Mesendoderm (in vitro differentiated cells): ENCODE data around the gene KHK.

Source experiments
- DNase-seq: peaks from one replicate; pipeline ENCODE4 v3.0.0; 2013
- H2AK5ac ChIP-seq: 2 replicates; pipeline ENCODE4 v1.6.1; 2013; ENCODE audit warnings: low read length, inconsistent platforms
- H2BK120ac ChIP-seq: 2 replicates; pipeline ENCODE4 v1.6.1; 2013; ENCODE audit warnings: low read depth, mild to moderate bottlenecking, low read length, moderate library complexity, mixed read lengths
- H2BK15ac ChIP-seq: replicated peaks from 2 replicates; pipeline ENCODE4 v1.6.1; 2013; ENCODE audit warnings: low read depth, mild to moderate bottlenecking, moderate library complexity
- H2BK5ac ChIP-seq: 2 replicates; pipeline ENCODE4 v1.6.1; 2013; ENCODE audit warnings: low read length, inconsistent platforms
- H3K18ac ChIP-seq: 2 replicates; pipeline ENCODE4 v1.6.1; 2013; ENCODE audit warnings: mild to moderate bottlenecking, low read length, mixed read lengths
- H3K23ac ChIP-seq: one replicate; pipeline ENCODE4 v1.6.1; 2013; ENCODE audit warnings: low read length
- H3K27ac ChIP-seq: 2 replicates; pipeline ENCODE4 v1.5.1; 2013; ENCODE audit warnings: low read depth, mild to moderate bottlenecking, inconsistent platforms, low read length, moderate library complexity
- H3K27me3 ChIP-seq: 2 replicates; pipeline ENCODE4 v1.6.1; 2013; ENCODE audit warnings: low read length, control low read depth, mild to moderate bottlenecking, inconsistent platforms; ENCODE audit not compliant: insufficient read depth, poor library complexity
- H3K36me3 ChIP-seq: 2 replicates; pipeline ENCODE4 v1.6.1; 2013; ENCODE audit warnings: low read length, inconsistent platforms; ENCODE audit not compliant: control insufficient read depth, insufficient read depth
- H3K4ac ChIP-seq: one replicate; pipeline ENCODE4 v1.6.1; 2013; ENCODE audit warnings: low read depth, mild to moderate bottlenecking, low read length, moderate library complexity
- H3K4me1 ChIP-seq: 2 replicates; pipeline ENCODE4 v1.6.1; 2013; ENCODE audit warnings: low read depth, low read length, inconsistent platforms; ENCODE audit not compliant: control insufficient read depth
- H3K4me2 ChIP-seq: 2 replicates; pipeline ENCODE4 v1.6.1; 2013; ENCODE audit warnings: low read length
- H3K4me3 ChIP-seq: 2 replicates; pipeline ENCODE4 v1.5.1; 2013; ENCODE audit warnings: mild to moderate bottlenecking, low read length
- H3K56ac ChIP-seq: one replicate; pipeline ENCODE4 v1.6.1; 2013; ENCODE audit warnings: low read length
- H3K79me1 ChIP-seq: 2 replicates; pipeline ENCODE4 v1.6.1; 2013; ENCODE audit warnings: low read length, inconsistent platforms
- H3K79me2 ChIP-seq: 2 replicates; pipeline ENCODE4 v1.6.1; 2013; ENCODE audit warnings: mild to moderate bottlenecking, low read length; ENCODE audit not compliant: control insufficient read depth, insufficient read depth
- H3K9ac ChIP-seq: 2 replicates; pipeline ENCODE4 v1.6.1; 2013; ENCODE audit warnings: low read length, inconsistent platforms
- H4K5ac ChIP-seq: one replicate; pipeline ENCODE4 v1.6.1; 2013; ENCODE audit warnings: low read length
- H4K8ac ChIP-seq: one replicate; pipeline ENCODE4 v1.6.1; 2013; ENCODE audit warnings: low read depth, mild to moderate bottlenecking, control low read depth, low read length, moderate library complexity
- WGBS: extraction: QIAGEN DNeasy Blood & Tissue Kit; methylation state at CpG from one replicate; pipeline ENCODE4 v1.1.7; 2013; ENCODE audit warnings: low lambda C conversion rate, missing lambda C conversion rate; ENCODE audit not compliant: insufficient coverage; ENCODE audit errors: extremely low coverage; 5-methylcytosine and 5-hydroxymethylcytosine counted together

KHK gene

DNA sequence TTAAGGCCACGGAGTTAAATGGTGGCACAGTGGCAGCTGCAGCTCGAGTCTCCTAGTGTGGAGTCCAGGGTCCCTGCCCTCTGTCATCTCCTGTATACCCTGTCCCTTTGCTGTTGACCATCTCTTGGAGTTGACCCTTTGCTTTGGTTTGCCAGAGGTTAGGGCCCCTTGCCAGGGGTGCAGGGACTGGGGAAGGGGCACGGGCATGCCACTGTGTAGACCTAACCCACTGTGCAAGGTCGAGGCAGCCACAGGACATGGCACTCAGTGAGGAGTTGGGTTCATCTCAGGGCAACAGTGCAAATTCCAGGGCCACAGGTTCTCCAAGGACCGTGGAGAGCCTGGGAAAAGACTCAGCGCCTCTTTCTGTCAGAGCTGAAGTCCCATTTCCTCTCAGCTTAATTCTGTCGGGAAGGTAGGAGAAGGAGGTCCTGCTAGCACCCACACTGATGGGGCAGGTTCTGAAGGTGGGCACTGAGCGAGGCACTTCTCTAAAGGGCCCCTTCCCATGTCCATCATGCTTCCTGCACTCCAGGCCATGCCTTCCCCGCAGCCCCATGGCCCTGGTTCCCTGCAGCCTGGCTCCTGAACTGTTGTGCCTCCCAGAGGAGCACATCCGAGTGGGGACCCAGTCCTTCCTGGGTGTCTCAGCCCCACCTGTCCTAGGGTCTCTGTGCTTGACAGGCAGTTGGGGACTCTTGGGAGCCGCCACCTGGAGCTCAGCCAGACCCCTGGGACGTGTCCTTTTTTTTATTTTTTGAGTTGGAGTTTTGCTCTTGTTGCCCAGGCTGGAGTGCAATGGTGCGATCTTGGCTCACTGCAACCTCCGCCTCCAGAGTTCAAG, 2.8 kb downstream of the KHK start:
- H3K4me3 ChIP-seq, result no peak overlapping the region
- H3K79me2 ChIP-seq, result no peaks in the 10 kb centered on the region
- H4K8ac ChIP-seq, result no peak overlapping the region
- no peak overlapping the region for H3K4me2 ChIP-seq
- H3K23ac ChIP-seq, result no peak overlapping the region
- no peaks in the 10 kb centered on the region for H3K4me1 ChIP-seq
- WGBS, result no CpG with 5 or more reads among the region's 14 CpGs
- no peak overlapping the region for H3K18ac ChIP-seq
- no peak overlapping the region for H2AK5ac ChIP-seq
- no peak overlapping the region for H3K9ac ChIP-seq
- no peak overlapping the region for H2BK5ac ChIP-seq
- no peaks in the 10 kb centered on the region for H3K27me3 ChIP-seq
- H2BK120ac ChIP-seq, result no peak overlapping the region
- DNase-seq, result no peak
- no peak overlapping the region for H4K5ac ChIP-seq
- no peak overlapping the region for H3K4ac ChIP-seq
- no peak overlapping the region for H3K56ac ChIP-seq
- H2BK15ac ChIP-seq, result no peak overlapping the region
- no peaks in the 10 kb centered on the region for H3K79me1 ChIP-seq
- no peak overlapping the region for H3K27ac ChIP-seq
- H3K36me3 ChIP-seq, result no peaks in the 10 kb centered on the region

DNA sequence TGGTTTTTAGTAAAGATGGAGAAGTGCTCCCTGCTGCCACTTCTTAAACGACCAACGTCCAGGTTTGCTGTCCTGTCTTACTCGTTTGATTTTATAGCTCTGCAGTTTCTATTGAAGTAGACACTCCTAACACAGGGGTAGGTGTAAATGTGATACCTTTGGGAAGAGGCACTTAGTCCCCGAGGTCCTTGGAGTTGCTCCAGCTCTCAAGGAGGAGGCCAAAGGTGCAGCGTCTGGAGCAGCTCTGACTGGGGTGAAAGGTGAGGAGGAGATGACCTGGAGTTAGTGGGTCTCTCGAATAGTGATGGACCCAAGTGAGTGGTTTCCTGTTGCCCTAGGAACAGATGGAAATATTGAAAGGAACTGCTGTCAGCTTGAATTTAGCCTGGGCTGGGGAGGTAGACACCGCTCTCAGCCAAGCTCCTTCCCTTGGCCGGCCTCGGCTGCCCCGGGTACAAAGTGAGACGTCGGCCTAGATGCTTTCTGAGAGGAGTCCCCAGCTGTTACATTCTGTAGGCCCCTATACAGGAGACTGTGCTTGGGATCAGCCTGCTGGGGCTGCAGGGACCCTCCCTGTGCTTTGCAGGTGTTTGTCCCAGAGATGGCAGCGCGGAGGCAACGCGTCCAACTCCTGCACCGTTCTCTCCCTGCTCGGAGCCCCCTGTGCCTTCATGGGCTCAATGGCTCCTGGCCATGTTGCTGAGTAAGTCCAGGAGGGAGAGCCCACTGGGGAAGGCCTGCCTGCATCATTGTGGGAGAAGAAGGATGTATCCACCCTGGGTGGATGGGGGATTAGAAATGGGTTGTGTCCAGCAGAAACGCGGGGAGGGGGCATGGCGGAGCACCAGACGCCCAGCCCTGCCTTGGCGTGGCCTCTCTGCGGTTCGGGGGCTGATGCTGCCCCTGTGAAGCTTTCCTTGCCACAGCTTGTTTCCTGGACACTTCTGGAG, 5.4 kb downstream of the KHK start:
- no peaks in the 10 kb centered on the region for H3K79me2 ChIP-seq
- H3K79me1 ChIP-seq, result no peaks in the 10 kb centered on the region
- H3K4ac ChIP-seq, result no peak overlapping the region
- no peak overlapping the region for H3K4me3 ChIP-seq
- no peak overlapping the region for H3K23ac ChIP-seq
- H3K18ac ChIP-seq, result no peak overlapping the region
- H4K8ac ChIP-seq, result no peak overlapping the region
- H3K9ac ChIP-seq, result no peak overlapping the region
- H3K4me1 ChIP-seq, result no peaks in the 10 kb centered on the region
- H2BK120ac ChIP-seq, result no peak overlapping the region
- no peaks in the 10 kb centered on the region for H3K36me3 ChIP-seq
- H2BK5ac ChIP-seq, result no peak overlapping the region
- H3K4me2 ChIP-seq, result no peak overlapping the region
- no peak overlapping the region for H3K27ac ChIP-seq
- H3K56ac ChIP-seq, result no peak overlapping the region
- WGBS, result no CpG with 5 or more reads among the region's 25 CpGs
- H2AK5ac ChIP-seq, result no peak overlapping the region
- no peak for DNase-seq
- H2BK15ac ChIP-seq, result no peak overlapping the region
- H3K27me3 ChIP-seq, result no peaks in the 10 kb centered on the region
- H4K5ac ChIP-seq, result no peak overlapping the region

DNA sequence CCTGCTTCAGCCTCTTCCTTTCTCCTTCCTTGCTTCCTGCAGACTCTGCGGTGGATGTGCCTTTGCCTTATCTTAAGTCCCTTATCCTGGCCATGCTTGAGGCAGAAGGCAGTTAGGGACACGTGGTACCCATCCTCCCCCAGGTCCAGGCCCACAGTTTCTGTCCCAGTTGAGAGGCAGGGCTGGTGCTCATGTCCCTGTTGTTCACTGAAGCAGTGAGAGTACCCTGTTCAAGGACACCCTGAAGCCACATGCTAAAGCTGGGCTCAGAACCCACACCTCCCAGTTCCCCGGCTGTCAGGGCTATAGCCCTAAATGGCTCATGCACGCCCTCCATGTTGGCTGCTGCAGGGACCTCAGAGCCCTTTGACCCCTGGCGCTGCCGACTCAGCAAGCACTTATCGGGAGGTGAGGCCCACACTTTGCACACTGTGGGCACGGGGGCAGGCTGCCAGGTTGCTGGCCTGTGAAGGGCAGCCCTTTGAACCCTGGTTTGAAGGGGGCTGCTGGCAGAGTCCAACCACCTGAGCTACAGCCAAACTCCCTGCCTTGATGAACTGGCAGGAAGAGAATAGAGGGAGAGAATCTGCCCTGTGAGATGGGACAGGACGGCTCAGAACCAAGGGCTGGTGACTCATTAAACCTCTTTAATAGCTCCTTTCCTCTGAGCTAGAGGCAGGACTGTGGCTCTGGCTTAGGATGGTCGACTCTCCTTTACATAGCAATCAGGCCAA, 6.3 kb downstream of the KHK start:
- Histone ChIP-seq H3K27me3 (no peaks in the 10 kb centered on the region), H3K27ac (no peak overlapping the region), H3K36me3 (no peaks in the 10 kb centered on the region), H2AK5ac (no peak overlapping the region), H3K4me1 (no peaks in the 10 kb centered on the region), H3K9ac (no peak overlapping the region), H2BK15ac (no peak overlapping the region), H3K18ac (no peak overlapping the region), H2BK5ac (no peak overlapping the region), H3K4me2 (no peak overlapping the region), H3K4me3 (no peak overlapping the region), H3K79me1 (no peaks in the 10 kb centered on the region), H2BK120ac (no peak overlapping the region), H4K5ac (no peak overlapping the region), H3K79me2 (no peaks in the 10 kb centered on the region), H4K8ac (no peak overlapping the region), H3K56ac (no peak overlapping the region), H3K4ac (no peak overlapping the region), H3K23ac (no peak overlapping the region)
- WGBS, result no CpG with 5 or more reads among the region's 10 CpGs
- no peak for DNase-seq

DNA sequence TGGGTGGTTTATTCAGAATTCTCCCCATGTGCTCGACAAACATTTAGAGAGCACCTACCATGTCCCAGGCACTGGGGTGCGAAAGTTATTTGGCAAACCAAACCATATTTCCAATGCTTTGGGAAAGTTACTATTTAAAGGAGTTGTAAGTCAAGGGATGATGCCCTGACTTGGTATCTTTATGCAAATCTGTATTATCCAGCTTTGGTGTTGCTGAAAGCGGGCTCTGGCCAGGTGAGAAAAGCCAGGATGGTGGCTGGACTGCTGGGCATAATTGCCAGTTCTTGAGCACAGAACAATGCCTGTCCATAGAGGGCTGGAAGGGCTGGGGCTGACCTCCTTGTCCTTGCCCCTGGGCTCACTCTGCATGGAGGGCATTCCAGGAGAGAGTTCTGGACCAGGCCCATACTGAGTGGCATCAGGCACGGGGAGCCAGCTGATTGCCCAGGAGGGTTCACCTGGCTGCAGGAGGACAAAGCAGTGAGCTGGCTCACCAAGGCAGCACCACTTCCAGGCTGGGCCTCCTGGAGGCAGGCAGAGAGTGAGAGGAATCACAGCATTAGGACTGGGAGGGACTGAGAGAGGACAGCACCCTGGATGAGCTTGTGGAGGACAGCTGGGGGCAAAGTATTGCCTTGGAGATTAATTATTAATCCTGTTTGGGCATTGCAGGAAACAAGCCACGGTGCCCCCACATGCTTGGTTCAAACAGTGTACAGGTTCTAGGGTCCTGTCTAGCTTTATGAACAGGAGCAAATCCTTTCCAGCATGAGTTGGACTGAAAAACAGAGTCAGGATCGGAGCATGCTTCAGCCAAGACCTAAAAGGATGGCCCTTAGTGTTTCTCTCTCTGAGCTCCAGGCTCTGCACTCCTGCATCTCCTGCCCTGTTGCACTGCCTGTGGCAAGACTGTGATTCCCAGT, 7.1 kb downstream of the KHK start:
- H2AK5ac ChIP-seq, result no peak overlapping the region
- no peak overlapping the region for H4K8ac ChIP-seq
- no peak for DNase-seq
- H3K4me1 ChIP-seq, result no peaks in the 10 kb centered on the region
- H3K27ac ChIP-seq, result no peak overlapping the region
- no peak overlapping the region for H3K23ac ChIP-seq
- no peak overlapping the region for H2BK5ac ChIP-seq
- no peak overlapping the region for H3K4ac ChIP-seq
- no peak overlapping the region for H3K56ac ChIP-seq
- no peak overlapping the region for H3K9ac ChIP-seq
- no peak overlapping the region for H2BK15ac ChIP-seq
- no peaks in the 10 kb centered on the region for H3K79me2 ChIP-seq
- H3K27me3 ChIP-seq, result no peaks in the 10 kb centered on the region
- H4K5ac ChIP-seq, result no peak overlapping the region
- WGBS, result no CpG with 5 or more reads among the region's 6 CpGs
- no peaks in the 10 kb centered on the region for H3K79me1 ChIP-seq
- H3K4me2 ChIP-seq, result no peak overlapping the region
- no peaks in the 10 kb centered on the region for H3K36me3 ChIP-seq
- H3K4me3 ChIP-seq, result no peak overlapping the region
- H3K18ac ChIP-seq, result no peak overlapping the region
- H2BK120ac ChIP-seq, result no peak overlapping the region

DNA sequence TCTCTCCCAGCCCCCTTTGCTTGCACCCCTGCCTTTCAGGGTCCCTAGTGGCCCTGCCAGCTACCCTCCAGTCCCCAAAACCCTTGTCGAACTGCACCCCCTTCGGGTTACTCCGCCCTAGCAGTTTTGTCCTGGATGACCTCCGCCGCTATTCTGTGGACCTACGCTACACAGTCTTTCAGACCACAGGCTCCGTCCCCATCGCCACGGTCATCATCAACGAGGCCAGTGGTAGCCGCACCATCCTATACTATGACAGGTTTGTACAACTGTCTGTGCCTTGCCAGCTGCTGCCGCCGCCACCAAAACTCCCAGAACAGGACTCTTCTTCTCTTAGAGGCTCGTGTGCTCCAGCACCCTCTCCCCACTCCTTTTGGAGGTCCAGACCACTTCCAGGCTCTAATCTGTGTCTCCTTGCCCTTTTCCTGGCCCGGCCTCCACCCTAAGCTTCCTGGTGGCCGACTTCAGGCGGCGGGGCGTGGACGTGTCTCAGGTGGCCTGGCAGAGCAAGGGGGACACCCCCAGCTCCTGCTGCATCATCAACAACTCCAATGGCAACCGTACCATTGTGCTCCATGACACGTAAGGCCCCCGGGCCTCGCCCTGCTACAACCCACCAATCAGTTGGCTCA, 7.9 kb downstream of the KHK start:
- Histone ChIP-seq H3K18ac (no peak overlapping the region), H3K79me1 (no peaks in the 10 kb centered on the region), H4K5ac (no peak overlapping the region), H3K36me3 (no peaks in the 10 kb centered on the region), H3K27ac (no peak overlapping the region), H2BK5ac (no peak overlapping the region), H3K27me3 (no peaks in the 10 kb centered on the region), H4K8ac (no peak overlapping the region), H3K23ac (no peak overlapping the region), H2BK120ac (no peak overlapping the region), H3K9ac (no peak overlapping the region), H3K56ac (no peak overlapping the region), H2BK15ac (no peak overlapping the region), H3K4me1 (no peaks in the 10 kb centered on the region), H3K79me2 (no peaks in the 10 kb centered on the region), H3K4ac (no peak overlapping the region), H3K4me3 (no peak overlapping the region), H2AK5ac (no peak overlapping the region), H3K4me2 (no peak overlapping the region)
- no peak for DNase-seq
- no CpG with 5 or more reads among the region's 24 CpGs for WGBS
